ENCODE measurements around the gene FASLG.
"Not testable (repeated sequence)": the region's sequence is repeated elsewhere in the genome, so short reads cannot be mapped to it uniquely, and the experiment has no call there.

- not testable (repeated sequence) for TF ChIP-seq POLR2A (IDR thresholded peaks at IDR 0.05; ENCODE audit: low read depth); CTCF (IDR thresholded peaks at IDR 0.05)
Observed at GRCh38 chr1:172690925-172691324, 32.0 kb downstream of the FASLG start.
